K562 (cell line): ENCODE data around the gene AGRN. TPM values are rescaled to one million over a fixed set of nuclear protein-coding genes. Genes with fewer than 3 reads are reported as not detected.

Experiments used
- ATAC-seq: fragments of 200-7000 bp; cut with Tn5 transposase; 3 replicates; pipeline ENCODE4 v1.9.1; 2020; ENCODE audit warnings: moderate library complexity
- BruUV-seq: library from RNA; stranded (reverse); fragments of 400-500 nt; replicated peaks from 2 replicates; lab custom pipeline; 2021; lab: Mats Ljungman, UMichigan
- CTCF ChIA-PET: fragments of 300-600 bp; formaldehyde crosslinking; extraction: SDS; loops from one replicate; lab custom pipeline; 2021; ENCODE audit warnings: low intra/inter-chr PET ratio; lab: Yijun Ruan, JAX
- POLR2A ChIA-PET: fragments of 300-600, 350-650 bp; sonication (Branson Sonifier 250); formaldehyde crosslinking; extraction: SDS; loops from one replicate; lab custom pipeline; 2021; ENCODE audit warnings: antibody characterized with exemption, inconsistent platforms; lab: Yijun Ruan, JAX
- DNase-seq, 4 experiments: peaks; one replicate each; pipeline versions ENCODE4 v3.0.0 to v3.0.0-alpha.2; 2011 to 2018; ENCODE audit warnings: low spot score in 3 of 4, mixed read lengths in 3 of 4; ENCODE audit errors: extremely low read depth in 1 of 4
- FAIRE-seq: peaks from 2 replicates; lab custom pipeline; 2011; peaks lifted over from hg19 to GRCh38; lab: Jason Lieb, UNC
- H2AFZ ChIP-seq: 2 replicates; pipeline ENCODE4 v1.6.0; 2011; ENCODE audit warnings: low read depth, low read length, control low read depth, inconsistent platforms
- H3K27ac ChIP-seq: fragments of 200-600 bp; 3 replicates; pipeline ENCODE4 v1.8.0; 2011; ENCODE audit warnings: low read depth, mild to moderate bottlenecking, control low read depth, inconsistent platforms, low read length, moderate library complexity, mixed read lengths; ENCODE audit errors: extremely low read depth
- H3K27me3 ChIP-seq, 2 experiments: fragments of 300-600 bp in 1 of 2; 2 replicates in 1 of 2; 3 replicates in 1 of 2; pipeline versions ENCODE4 v1.6.0 to v1.8.0; 2011; ENCODE audit warnings: inconsistent platforms in 2 of 2, low read length in 2 of 2, mild to moderate bottlenecking in 1 of 2, mixed read lengths in 1 of 2, moderate library complexity in 1 of 2; ENCODE audit not compliant: control insufficient read depth in 2 of 2, insufficient read depth in 2 of 2
- H3K36me3 ChIP-seq: fragments of 300-600 bp; 3 replicates; pipeline ENCODE4 v1.8.0; 2011; ENCODE audit warnings: mild to moderate bottlenecking, low read length, inconsistent platforms; ENCODE audit not compliant: control insufficient read depth, insufficient read depth
- H3K4me1 ChIP-seq, 2 experiments: fragments of 200-600 bp in 1 of 2; replicated peaks in 1 of 2; 2 replicates in 1 of 2; 3 replicates in 1 of 2; pipeline versions ENCODE4 v1.5.1 to v1.8.0; 2011; ENCODE audit warnings: inconsistent platforms in 2 of 2, low read length in 2 of 2, mild to moderate bottlenecking in 1 of 2, mixed read lengths in 1 of 2, moderate library complexity in 1 of 2; ENCODE audit not compliant: control insufficient read depth in 2 of 2, insufficient read depth in 2 of 2
- H3K4me2 ChIP-seq: 2 replicates; pipeline ENCODE4 v1.6.1; 2011; ENCODE audit warnings: low read length, control low read depth, inconsistent platforms, mixed read lengths; ENCODE audit not compliant: insufficient read depth
- H3K4me3 ChIP-seq: fragments of 200-600 bp; sonication (generic), shearing (Covaris generic); 2 replicates; pipeline ENCODE4 v1.5.1; 2016; ENCODE audit warnings: control low read depth, inconsistent platforms
- H3K79me2 ChIP-seq: fragments of 200-600 bp; 3 replicates; pipeline ENCODE4 v1.8.0; 2011; ENCODE audit warnings: low read length, inconsistent platforms; ENCODE audit not compliant: control insufficient read depth, insufficient read depth
- H3K9ac ChIP-seq, 2 experiments: 2 replicates each; pipeline versions ENCODE4 v1.6.0 to v1.6.1; 2011; ENCODE audit warnings: low read depth in 2 of 2, low read length in 2 of 2, control low read depth in 1 of 2, inconsistent platforms in 1 of 2, mild to moderate bottlenecking in 1 of 2, mixed read lengths in 1 of 2; ENCODE audit not compliant: insufficient read depth in 1 of 2
- H3K9me1 ChIP-seq: one replicate; pipeline ENCODE4 v1.6.0; 2011; ENCODE audit warnings: inconsistent platforms, mild to moderate bottlenecking, low read length, moderate library complexity; ENCODE audit not compliant: control insufficient read depth, insufficient read depth
- H3K9me3 ChIP-seq: replicated peaks from 2 replicates; pipeline ENCODE4 v1.5.1; 2011; ENCODE audit warnings: low read depth, low read length, inconsistent platforms; ENCODE audit not compliant: control insufficient read depth, insufficient read depth
- H4K20me1 ChIP-seq: replicated peaks from 2 replicates; pipeline ENCODE4 v1.6.1; 2011; ENCODE audit warnings: low read length, inconsistent platforms, mixed read lengths; ENCODE audit not compliant: control insufficient read depth, insufficient read depth
- ARID2 ChIP-seq: fragments of 450-650 bp; IDR thresholded peaks from 2 replicates; pipeline ENCODE4 v1.6.1; 2017; ENCODE audit warnings: antibody characterized with exemption, mild to moderate bottlenecking
- CREB3L1 ChIP-seq: fragments of 450-650 bp; IDR thresholded peaks from 2 replicates; pipeline ENCODE4 v1.6.1; 2014; ENCODE audit warnings: low read depth, mild to moderate bottlenecking, moderate library complexity, borderline replicate concordance
- KLF13 ChIP-seq: fragments of 450-650 bp; IDR thresholded peaks from 2 replicates; pipeline ENCODE4 v1.6.1; 2016; ENCODE audit warnings: missing genetic modification characterization, low read depth, mild to moderate bottlenecking, missing compliant biosample characterization, moderate library complexity, borderline replicate concordance
- RBFOX2 ChIP-seq: fragments of 200-400 bp; formaldehyde crosslinking; IDR thresholded peaks from 2 replicates; pipeline ENCODE4 v1.6.1; 2017; ENCODE audit warnings: low read depth, mild to moderate bottlenecking, low read length, moderate library complexity
- WGBS: fragments of 100-300 bp; shearing (Covaris generic); methylation state at CpG from one replicate; pipeline ENCODE4 v1.1.6; 2016; ENCODE audit warnings: low coverage, mixed read lengths; ENCODE audit not compliant: insufficient coverage; ENCODE audit errors: missing lambda C conversion rate; 5-methylcytosine and 5-hydroxymethylcytosine counted together
- in situ Hi-C: fragments of 300-500 bp; cut with MboI; formaldehyde crosslinking; loops from 4 replicates; pipeline ENCODE4 v1.15.0; 2018; ENCODE audit warnings: inconsistent platforms, mixed read lengths
- intact Hi-C: fragments of 100-400 bp; cut with micrococcal nuclease; formaldehyde crosslinking; loops from 2 replicates; pipeline ENCODE4 v1.14.2; 2022
- polyA plus RNA-seq, 8 experiments: library from polyadenylated mRNA; depleted of rRNA in 4 of 8; stranded (reverse) in 5 of 8; unstranded in 3 of 8; fragments of >200 nt; fragmentation: Nextera tagmentation in 2 of 8; fragmentation: Illumina TruSeq in 1 of 8; extraction: Ambion mirVana in 2 of 8; extraction: Trizol in 1 of 8; gene quantifications; 2 replicates each; pipeline versions ENCODE4 v1.2.1 to v1.2.3, GENCODE V29; 2011 to 2014; ENCODE audit warnings: inconsistent platforms in 1 of 8, missing spikeins in 1 of 8
- total RNA-seq, 7 experiments: library from RNA; depleted of rRNA in 6 of 7; stranded (reverse); fragments of >200 nt in 6 of 7; fragmentation: Illumina TruSeq in 2 of 7; extraction: Trizol in 2 of 7; gene quantifications; 2 replicates each; pipeline versions ENCODE4 v1.2.1 to v1.2.3, GENCODE V29; 2011 to 2021; ENCODE audit warnings: low replicate concordance in 1 of 7

The AGRN gene
- total and polyA plus RNA-seq, 9 of the 15 experiments (the other 6 are each of a cell fraction or from before 2014, with no cell fraction given), result 0.04 to 111 (median 18.1) TPM

- FAIRE-seq (no peak), ATAC-seq (no peak), DNase-seq (no peak)
- no peaks in the 10 kb centered on the region for H3K27me3 ChIP-seq
- H3K4me3 ChIP-seq, result no peak overlapping the region
- intact Hi-C loops (no loop called here), in situ Hi-C loops (no loop called here)
- no TSS peak for BruUV-seq
- H3K4me2 ChIP-seq, result no peak overlapping the region
- POLR2A ChIA-PET, result no interaction called here
- peaks cover 0 to 34% of the 10 kb centered on the region in 2 experiments; a peak in 2 of 5 replicates for H3K4me1 ChIP-seq
- H2AFZ ChIP-seq, result no peak overlapping the region
- CTCF ChIA-PET, result no interaction called here
- no peaks in the 10 kb centered on the region for H3K9me3 ChIP-seq
- no peaks in the 10 kb centered on the region for H3K79me2 ChIP-seq
- no peak overlapping the region for H3K27ac ChIP-seq
- no peaks in the 10 kb centered on the region for H3K9me1 ChIP-seq
- H3K36me3 ChIP-seq, result peaks cover 86% of the 10 kb centered on the region
- 100% methylated on average over 3 of the region's 28 CpGs for WGBS
- TF ChIP-seq ARID2, result no peak
- TF ChIP-seq RBFOX2, result 0 out of 2 replicates have a peak, but pooled peaks have one; percentile 8
- no peak for TF ChIP-seq KLF13
- TF ChIP-seq CREB3L1, result no peak
- H3K9ac ChIP-seq, result no peak overlapping the region
- H4K20me1 ChIP-seq, result no peaks in the 10 kb centered on the region
Observed at GRCh38 chr1:1048765-1049164, 28.8 kb downstream of the AGRN start.
